HEK293 (cell line): ENCODE measurements around the gene HNRNPM.

ENCODE experiments used
- CTCF ChIP-seq: fragments of 450-650 bp; formaldehyde crosslinking; IDR thresholded peaks from 2 replicates; pipeline ENCODE4 v1.5.1; 2016; ENCODE audit warnings: missing biosample characterization, missing genetic modification characterization
- HOXA7 ChIP-seq: sonication (generic); formaldehyde crosslinking; IDR thresholded peaks from 2 replicates; pipeline ENCODE4 v1.8.1; 2022; ENCODE audit warnings: missing genetic modification reagents, borderline replicate concordance
- HOXC10 ChIP-seq: sonication (generic); formaldehyde crosslinking; IDR thresholded peaks from 2 replicates; pipeline ENCODE4 v1.8.1; 2023; ENCODE audit warnings: mild to moderate bottlenecking, missing genetic modification reagents
- KLF1 ChIP-seq: fragments of 450-650 bp; formaldehyde crosslinking; IDR thresholded peaks from 2 replicates; pipeline ENCODE4 v1.5.1; 2016; ENCODE audit warnings: missing biosample characterization, missing genetic modification characterization
- KLF16 ChIP-seq: fragments of 450-650 bp; formaldehyde crosslinking; IDR thresholded peaks from 2 replicates; pipeline ENCODE4 v1.5.1; 2017; ENCODE audit warnings: missing biosample characterization, missing genetic modification characterization
- PRDM10 ChIP-seq: fragments of 450-650 bp; formaldehyde crosslinking; IDR thresholded peaks from 2 replicates; pipeline ENCODE4 v1.5.1; 2016; ENCODE audit warnings: missing biosample characterization, missing genetic modification characterization
- SCRT2 ChIP-seq: fragments of 450-650 bp; formaldehyde crosslinking; IDR thresholded peaks from 2 replicates; pipeline ENCODE4 v1.5.1; 2016; ENCODE audit warnings: missing biosample characterization, missing genetic modification characterization
- WT1 ChIP-seq: fragments of 450-650 bp; formaldehyde crosslinking; IDR thresholded peaks from 2 replicates; pipeline ENCODE4 v1.5.1; 2016; ENCODE audit warnings: missing biosample characterization, missing genetic modification characterization
- YY2 ChIP-seq: fragments of 450-650 bp; formaldehyde crosslinking; IDR thresholded peaks from 2 replicates; pipeline ENCODE4 v1.5.1; 2016; ENCODE audit warnings: missing biosample characterization, missing genetic modification characterization
- ZBTB7A ChIP-seq: fragments of 450-650 bp; formaldehyde crosslinking; IDR thresholded peaks from 2 replicates; pipeline ENCODE4 v1.5.1; 2016; ENCODE audit warnings: low read depth, missing biosample characterization, missing genetic modification characterization
- ZEB2 ChIP-seq: fragments of 450-650 bp; formaldehyde crosslinking; IDR thresholded peaks from 2 replicates; pipeline ENCODE4 v1.5.1; 2016; ENCODE audit warnings: missing biosample characterization, missing genetic modification characterization
- ZFHX2 ChIP-seq: fragments of 450-650 bp; formaldehyde crosslinking; conservative IDR thresholded peaks from 2 replicates; pipeline ENCODE4 v1.5.1; 2016; ENCODE audit warnings: missing biosample characterization, missing genetic modification characterization
- ZNF133 ChIP-seq: fragments of 450-650 bp; formaldehyde crosslinking; IDR thresholded peaks from 2 replicates; pipeline ENCODE4 v1.5.1; 2016; ENCODE audit warnings: missing biosample characterization, missing genetic modification characterization
- ZNF311 ChIP-seq: fragments of 450-650 bp; formaldehyde crosslinking; IDR thresholded peaks from 2 replicates; pipeline ENCODE4 v1.5.1; 2017; ENCODE audit warnings: missing biosample characterization, missing genetic modification characterization, borderline replicate concordance
- ZNF341 ChIP-seq: fragments of 450-650 bp; formaldehyde crosslinking; IDR thresholded peaks from 2 replicates; pipeline ENCODE4; 2016; ENCODE audit warnings: low read depth, missing biosample characterization, missing genetic modification characterization
- ZNF514 ChIP-seq: fragments of 450-650 bp; formaldehyde crosslinking; IDR thresholded peaks from 2 replicates; pipeline ENCODE4 v1.5.1; 2016; ENCODE audit warnings: missing biosample characterization, missing genetic modification characterization
- ZNF624 ChIP-seq: fragments of 450-650 bp; formaldehyde crosslinking; IDR thresholded peaks from 2 replicates; pipeline ENCODE4 v1.5.1; 2017; ENCODE audit warnings: missing biosample characterization, missing genetic modification characterization
- ZNF626 ChIP-seq: fragments of 450-650 bp; sonication (Bioruptor Pico); formaldehyde crosslinking; IDR thresholded peaks from 2 replicates; pipeline ENCODE4 v1.5.1; 2018; ENCODE audit warnings: missing biosample characterization, missing genetic modification characterization, inconsistent platforms
- ZNF664 ChIP-seq: fragments of 450-650 bp; formaldehyde crosslinking; IDR thresholded peaks from 2 replicates; pipeline ENCODE4 v1.5.1; 2016; ENCODE audit warnings: missing biosample characterization, missing genetic modification characterization
- ZNF768 ChIP-seq: fragments of 450-650 bp; formaldehyde crosslinking; IDR thresholded peaks from 2 replicates; pipeline ENCODE4 v1.5.1; 2018; ENCODE audit warnings: missing biosample characterization, mild to moderate bottlenecking, missing genetic modification characterization
- ZNF791 ChIP-seq: fragments of 450-650 bp; formaldehyde crosslinking; IDR thresholded peaks from 2 replicates; pipeline ENCODE4 v1.5.1; 2016; ENCODE audit warnings: missing biosample characterization, missing genetic modification characterization
- ZNF837 ChIP-seq: fragments of 450-650 bp; formaldehyde crosslinking; IDR thresholded peaks from 2 replicates; pipeline ENCODE4 v1.5.1; 2016; ENCODE audit warnings: missing biosample characterization, missing genetic modification characterization
- ZSCAN30 ChIP-seq: fragments of 450-650 bp; IDR thresholded peaks from 2 replicates; pipeline ENCODE4 v1.5.1; 2018; ENCODE audit warnings: missing biosample characterization, mild to moderate bottlenecking, missing genetic modification characterization, moderate library complexity
- TF ChIP-seq, protein P1 (sequence below): fragments of 450-650 bp; formaldehyde crosslinking; IDR thresholded peaks from 2 replicates; pipeline ENCODE4 v1.5.1; 2016; ENCODE audit warnings: missing biosample characterization, missing genetic modification characterization, borderline replicate concordance
- TF ChIP-seq, protein P2 (sequence below): fragments of 450-650 bp; formaldehyde crosslinking; IDR thresholded peaks from 2 replicates; pipeline ENCODE4 v1.5.1; 2016; ENCODE audit warnings: missing biosample characterization, missing genetic modification characterization
- TF ChIP-seq, protein P3 (sequence below): fragments of 450-650 bp; formaldehyde crosslinking; IDR thresholded peaks from 2 replicates; pipeline ENCODE4 v1.5.1; 2016; ENCODE audit warnings: missing biosample characterization, missing genetic modification characterization, borderline replicate concordance

Gene HNRNPM

GRCh38 chr19:8505680-8506401 lies 61.1 kb downstream of the HNRNPM start (continued):
- TF ChIP-seq PRDM10 (tag by site-specific recombination) (peak; percentile 96), ZNF133 (no peak), HOXA7 (no peak), HOXC10 (CRISPR knock-in tag) (no peak), ZEB2 (tag by site-specific recombination) (peak; percentile 94), ZNF664 (no peak), KLF1 (tag by site-specific recombination) (no peak; the same call in 1 of the 2 replicates), ZNF311 (tag by site-specific recombination) (no peak), YY2 (0 out of 2 replicates have a peak, but pooled peaks have one; percentile 22), ZNF514 (tag by site-specific recombination) (no peak), ZNF791 (tag by site-specific recombination) (no peak), ZSCAN30 (tag by site-specific recombination) (peak; percentile 49; the same call in 1 of the 2 replicates), ZNF837 (no peak), ZFHX2 (tag by site-specific recombination) (peak; percentile 77), CTCF (tag by site-specific recombination) (peak; percentile 91), ZBTB7A (tag by site-specific recombination) (no peak), SCRT2 (tag by site-specific recombination) (no peak), ZNF341 (tag by site-specific recombination) (peak; percentile 88), KLF16 (tag by site-specific recombination) (peak; percentile 49), ZNF624 (tag by site-specific recombination) (no peak), WT1 (tag by site-specific recombination) (no peak), ZNF626 (tag by site-specific recombination) (no peak), ZNF768 (tag by site-specific recombination) (no peak)
- TF ChIP-seq, protein P1, sequence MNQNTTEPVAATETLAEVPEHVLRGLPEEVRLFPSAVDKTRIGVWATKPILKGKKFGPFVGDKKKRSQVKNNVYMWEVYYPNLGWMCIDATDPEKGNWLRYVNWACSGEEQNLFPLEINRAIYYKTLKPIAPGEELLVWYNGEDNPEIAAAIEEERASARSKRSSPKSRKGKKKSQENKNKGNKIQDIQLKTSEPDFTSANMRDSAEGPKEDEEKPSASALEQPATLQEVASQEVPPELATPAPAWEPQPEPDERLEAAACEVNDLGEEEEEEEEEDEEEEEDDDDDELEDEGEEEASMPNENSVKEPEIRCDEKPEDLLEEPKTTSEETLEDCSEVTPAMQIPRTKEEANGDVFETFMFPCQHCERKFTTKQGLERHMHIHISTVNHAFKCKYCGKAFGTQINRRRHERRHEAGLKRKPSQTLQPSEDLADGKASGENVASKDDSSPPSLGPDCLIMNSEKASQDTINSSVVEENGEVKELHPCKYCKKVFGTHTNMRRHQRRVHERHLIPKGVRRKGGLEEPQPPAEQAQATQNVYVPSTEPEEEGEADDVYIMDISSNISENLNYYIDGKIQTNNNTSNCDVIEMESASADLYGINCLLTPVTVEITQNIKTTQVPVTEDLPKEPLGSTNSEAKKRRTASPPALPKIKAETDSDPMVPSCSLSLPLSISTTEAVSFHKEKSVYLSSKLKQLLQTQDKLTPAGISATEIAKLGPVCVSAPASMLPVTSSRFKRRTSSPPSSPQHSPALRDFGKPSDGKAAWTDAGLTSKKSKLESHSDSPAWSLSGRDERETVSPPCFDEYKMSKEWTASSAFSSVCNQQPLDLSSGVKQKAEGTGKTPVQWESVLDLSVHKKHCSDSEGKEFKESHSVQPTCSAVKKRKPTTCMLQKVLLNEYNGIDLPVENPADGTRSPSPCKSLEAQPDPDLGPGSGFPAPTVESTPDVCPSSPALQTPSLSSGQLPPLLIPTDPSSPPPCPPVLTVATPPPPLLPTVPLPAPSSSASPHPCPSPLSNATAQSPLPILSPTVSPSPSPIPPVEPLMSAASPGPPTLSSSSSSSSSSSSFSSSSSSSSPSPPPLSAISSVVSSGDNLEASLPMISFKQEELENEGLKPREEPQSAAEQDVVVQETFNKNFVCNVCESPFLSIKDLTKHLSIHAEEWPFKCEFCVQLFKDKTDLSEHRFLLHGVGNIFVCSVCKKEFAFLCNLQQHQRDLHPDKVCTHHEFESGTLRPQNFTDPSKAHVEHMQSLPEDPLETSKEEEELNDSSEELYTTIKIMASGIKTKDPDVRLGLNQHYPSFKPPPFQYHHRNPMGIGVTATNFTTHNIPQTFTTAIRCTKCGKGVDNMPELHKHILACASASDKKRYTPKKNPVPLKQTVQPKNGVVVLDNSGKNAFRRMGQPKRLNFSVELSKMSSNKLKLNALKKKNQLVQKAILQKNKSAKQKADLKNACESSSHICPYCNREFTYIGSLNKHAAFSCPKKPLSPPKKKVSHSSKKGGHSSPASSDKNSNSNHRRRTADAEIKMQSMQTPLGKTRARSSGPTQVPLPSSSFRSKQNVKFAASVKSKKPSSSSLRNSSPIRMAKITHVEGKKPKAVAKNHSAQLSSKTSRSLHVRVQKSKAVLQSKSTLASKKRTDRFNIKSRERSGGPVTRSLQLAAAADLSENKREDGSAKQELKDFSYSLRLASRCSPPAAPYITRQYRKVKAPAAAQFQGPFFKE (tag by site-specific recombination) = no peak
- TF ChIP-seq, protein P2, sequence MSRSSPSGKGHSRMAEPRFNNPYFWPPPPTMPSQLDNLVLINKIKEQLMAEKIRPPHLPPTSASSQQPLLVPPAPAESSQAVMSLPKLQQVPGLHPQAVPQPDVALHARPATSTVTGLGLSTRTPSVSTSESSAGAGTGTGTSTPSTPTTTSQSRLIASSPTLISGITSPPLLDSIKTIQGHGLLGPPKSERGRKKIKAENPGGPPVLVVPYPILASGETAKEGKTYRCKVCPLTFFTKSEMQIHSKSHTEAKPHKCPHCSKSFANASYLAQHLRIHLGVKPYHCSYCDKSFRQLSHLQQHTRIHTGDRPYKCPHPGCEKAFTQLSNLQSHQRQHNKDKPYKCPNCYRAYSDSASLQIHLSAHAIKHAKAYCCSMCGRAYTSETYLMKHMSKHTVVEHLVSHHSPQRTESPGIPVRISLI (tag by site-specific recombination) = no peak
- TF ChIP-seq, protein P3, sequence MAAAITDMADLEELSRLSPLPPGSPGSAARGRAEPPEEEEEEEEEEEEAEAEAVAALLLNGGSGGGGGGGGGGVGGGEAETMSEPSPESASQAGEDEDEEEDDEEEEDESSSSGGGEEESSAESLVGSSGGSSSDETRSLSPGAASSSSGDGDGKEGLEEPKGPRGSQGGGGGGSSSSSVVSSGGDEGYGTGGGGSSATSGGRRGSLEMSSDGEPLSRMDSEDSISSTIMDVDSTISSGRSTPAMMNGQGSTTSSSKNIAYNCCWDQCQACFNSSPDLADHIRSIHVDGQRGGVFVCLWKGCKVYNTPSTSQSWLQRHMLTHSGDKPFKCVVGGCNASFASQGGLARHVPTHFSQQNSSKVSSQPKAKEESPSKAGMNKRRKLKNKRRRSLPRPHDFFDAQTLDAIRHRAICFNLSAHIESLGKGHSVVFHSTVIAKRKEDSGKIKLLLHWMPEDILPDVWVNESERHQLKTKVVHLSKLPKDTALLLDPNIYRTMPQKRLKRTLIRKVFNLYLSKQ (tag by site-specific recombination) = no peak
